ENCODE measurements around the gene RTN4R. TPM values are rescaled to one million over a fixed set of nuclear protein-coding genes. Genes with fewer than 3 reads are reported as not detected.
A peak's percentile ranks its signal among the peaks of the same experiment; 100 is the strongest.

The RTN4R gene
- polyA plus RNA-seq (2012; rRNA removed) = 0.23 and 0.39 TPM in 2 replicates
- 0.12 and 0.47 TPM in 2 replicates for polyA plus RNA-seq (2012; cell fraction: cytosol; rRNA removed)
- 0.20 and 0.26 TPM in 2 replicates for polyA plus RNA-seq (2012; cell fraction: nucleus; rRNA removed)

GRCh38 chr22:20268279-20269012, at the start of gene RTN4R:
Gene RTN4R (minus strand): TSS chr22:20268318. CDS start chr22:20268092, 226 bp downstream.
- no peak within 1 kb of the TSS for H3K9ac ChIP-seq
- ChIA-PET CTCF (interaction anchor here (0.6 to 1.5 kb wide), 5 partner anchors 16 to 114 kb away, joined by 3 to 8 read pairs (median 4); no protein-coding TSS in a partner anchor), POLR2A (no interaction called here)
- no peaks in the 10 kb centered on the region for H3K9me2 ChIP-seq
- no peak for TF ChIP-seq RCOR1 (IDR thresholded peaks at IDR 0.05; ENCODE audit: low read length)
- TF ChIP-seq TAF1 (IDR thresholded peaks at IDR 0.05; ENCODE audit: borderline replicate concordance, low read depth, low read length) = no peak
- no peak for TF ChIP-seq RFX5 (IDR thresholded peaks at IDR 0.05; ENCODE audit: low read length)
- no peak for TF ChIP-seq TCF12 (IDR thresholded peaks at IDR 0.05)
- no peak for TF ChIP-seq NRF1 (IDR thresholded peaks at IDR 0.05; ENCODE audit: low read depth, low read length)
- TF ChIP-seq CTCF (IDR thresholded peaks at IDR 0.05) = peak; percentile 51
- TF ChIP-seq RAD21 (IDR thresholded peaks at IDR 0.05; ENCODE audit: low read length) = peak; percentile 77
- TF ChIP-seq FOXM1 (IDR thresholded peaks at IDR 0.05; ENCODE audit: low read depth) = no peak
- no peak for TF ChIP-seq REST (IDR thresholded peaks at IDR 0.05; ENCODE audit: low read depth, low read length)
- no peak for TF ChIP-seq IRF3 (IDR thresholded peaks at IDR 0.05; ENCODE audit: low read depth, low read length)
- TF ChIP-seq SMC3 (IDR thresholded peaks at IDR 0.05; ENCODE audit: low read depth, low read length) = peak; percentile 72
- DNase-seq = peak; percentile 90
- peak within 1 kb of the TSS; percentile 46; the same call in 1 of the 2 replicates for H2AFZ ChIP-seq (ENCODE audit: low read depth)
- H4K20me1 ChIP-seq (ENCODE audit: insufficient read depth) = no peaks in the 10 kb centered on the region
- H3K9me3 ChIP-seq = no peaks in the 10 kb centered on the region
- H3K27ac ChIP-seq (ENCODE audit: low read depth in 2 of 2, low read length in 1 of 2) = no peak within 1 kb of the TSS; a peak in 1 of 4 replicates
- no peaks in the 10 kb centered on the region for H3K36me3 ChIP-seq (replicated peaks in 1 of 2; ENCODE audit: control insufficient read depth in 1 of 2, insufficient read depth in 2 of 2, low read length in 1 of 2)
- H3F3A ChIP-seq (replicated peaks; ENCODE audit: insufficient read depth) = no peaks in the 10 kb centered on the region
- no peaks in the 10 kb centered on the region for H3K79me2 ChIP-seq (ENCODE audit: insufficient read depth)
- peak within 1 kb of the TSS; percentile 29 to 47; a peak in 3 of 4 replicates for H3K4me3 ChIP-seq (ENCODE audit: low read depth in 2 of 2, low read length in 1 of 2)
- 64% methylated on average over 7 of the region's 58 CpGs for WGBS (ENCODE audit: low lambda C conversion rate)
- no peaks in the 10 kb centered on the region for H3K27me3 ChIP-seq (ENCODE audit: insufficient read depth)
- H3K4me1 ChIP-seq (ENCODE audit: control insufficient read depth in 1 of 2, insufficient read depth in 2 of 2, low read depth in 1 of 2, low read length in 1 of 2) = peaks cover 0 to 26% of the 10 kb centered on the region in 2 experiments; a peak in 1 of 4 replicates
- H3K4me2 ChIP-seq = peak within 1 kb of the TSS; percentile 62; the same call in 1 of the 2 replicates
